ENCODE measurements around the gene OR10C1.

The OR10C1 gene

DNA sequence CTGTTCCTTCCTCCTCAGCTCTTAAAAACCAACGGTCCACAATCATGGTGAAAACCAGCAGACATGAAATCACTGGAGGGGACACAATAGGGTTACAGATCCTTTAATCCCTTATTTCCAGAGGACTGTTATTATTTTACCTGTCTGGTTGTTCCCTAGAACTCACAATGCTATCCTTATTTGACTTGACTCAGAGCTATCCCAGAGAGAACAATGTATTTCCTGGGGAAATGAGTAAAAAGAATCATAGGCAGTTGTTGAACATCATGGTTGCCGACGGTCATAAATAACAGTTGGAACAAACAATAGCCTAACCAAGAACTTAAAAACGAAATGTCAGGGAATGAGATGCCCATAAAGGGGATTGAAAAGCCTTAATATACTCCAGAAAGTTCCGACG lies 27.1 kb downstream of the OR10C1 start:
- in situ Hi-C loops (cut with HindIII; ENCODE audit: low sequenced_read_pairs), result no loop called here
- TF ChIP-seq, protein P1, sequence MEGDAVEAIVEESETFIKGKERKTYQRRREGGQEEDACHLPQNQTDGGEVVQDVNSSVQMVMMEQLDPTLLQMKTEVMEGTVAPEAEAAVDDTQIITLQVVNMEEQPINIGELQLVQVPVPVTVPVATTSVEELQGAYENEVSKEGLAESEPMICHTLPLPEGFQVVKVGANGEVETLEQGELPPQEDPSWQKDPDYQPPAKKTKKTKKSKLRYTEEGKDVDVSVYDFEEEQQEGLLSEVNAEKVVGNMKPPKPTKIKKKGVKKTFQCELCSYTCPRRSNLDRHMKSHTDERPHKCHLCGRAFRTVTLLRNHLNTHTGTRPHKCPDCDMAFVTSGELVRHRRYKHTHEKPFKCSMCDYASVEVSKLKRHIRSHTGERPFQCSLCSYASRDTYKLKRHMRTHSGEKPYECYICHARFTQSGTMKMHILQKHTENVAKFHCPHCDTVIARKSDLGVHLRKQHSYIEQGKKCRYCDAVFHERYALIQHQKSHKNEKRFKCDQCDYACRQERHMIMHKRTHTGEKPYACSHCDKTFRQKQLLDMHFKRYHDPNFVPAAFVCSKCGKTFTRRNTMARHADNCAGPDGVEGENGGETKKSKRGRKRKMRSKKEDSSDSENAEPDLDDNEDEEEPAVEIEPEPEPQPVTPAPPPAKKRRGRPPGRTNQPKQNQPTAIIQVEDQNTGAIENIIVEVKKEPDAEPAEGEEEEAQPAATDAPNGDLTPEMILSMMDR (IDR thresholded peaks at IDR 0.05; ENCODE audit: low read depth, low read length, missing control alignments), result no peak
- no peak overlapping the region for H3K4me3 ChIP-seq (ENCODE audit: low read depth, low read length)
- DNase-seq (ENCODE audit: low read depth), result no peak

DNA sequence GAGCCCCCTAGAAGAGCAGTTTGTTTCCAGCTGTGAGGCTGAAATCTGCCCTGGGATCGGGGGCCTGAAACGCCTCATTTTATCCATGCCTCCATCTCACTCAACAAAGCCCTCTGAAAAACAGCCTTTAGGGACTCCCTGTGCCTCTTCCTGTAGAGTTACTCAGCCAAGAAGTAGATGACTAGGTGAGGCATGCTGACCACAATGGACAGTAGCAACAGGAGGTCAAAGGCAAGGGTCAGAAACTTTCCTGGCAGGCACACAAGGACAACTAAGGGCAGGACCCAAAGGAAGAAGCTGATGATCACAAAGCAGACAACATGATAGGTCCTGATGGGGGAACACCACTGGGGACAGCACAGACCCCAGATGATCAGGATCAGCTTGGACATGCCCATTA lies 35.9 kb downstream of the OR10C1 start:
- no peak for DNase-seq (ENCODE audit: low read depth)
- in situ Hi-C loops (cut with HindIII; ENCODE audit: low sequenced_read_pairs), result no loop called here
- no peak overlapping the region for H3K4me3 ChIP-seq (ENCODE audit: low read depth, low read length)
- TF ChIP-seq, protein P1 (IDR thresholded peaks at IDR 0.05; ENCODE audit: low read depth, low read length, missing control alignments), result no peak

DNA sequence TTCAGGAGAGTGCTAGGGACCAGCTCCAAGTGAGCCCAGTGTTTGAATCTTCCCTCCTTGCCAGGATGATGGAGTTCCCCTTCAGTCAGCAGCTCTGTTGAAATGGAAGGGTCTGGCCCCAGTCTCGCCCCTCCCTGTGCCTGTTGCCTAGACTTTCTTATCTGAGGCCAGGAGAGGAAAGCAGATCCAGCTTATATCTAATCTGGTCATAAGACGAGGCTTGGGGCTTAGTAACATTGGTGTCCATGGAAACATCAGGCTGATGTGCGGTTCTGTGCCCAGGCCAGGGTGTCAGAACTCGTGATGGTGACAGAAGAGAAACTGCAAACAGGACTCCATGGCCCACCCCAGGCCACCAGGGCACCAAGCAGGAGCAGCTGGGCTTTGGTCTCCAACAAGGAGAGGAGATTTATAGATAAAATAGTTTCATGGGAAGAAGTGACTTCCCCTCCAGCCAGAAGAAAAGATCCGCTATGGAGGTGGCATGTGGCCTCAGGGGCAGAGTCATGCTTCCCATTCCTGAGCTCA lies 38.9 kb downstream of the OR10C1 start:
- no peak overlapping the region for H3K4me3 ChIP-seq (ENCODE audit: low read depth, low read length)
- TF ChIP-seq, protein P1 (IDR thresholded peaks at IDR 0.05; ENCODE audit: low read depth, low read length, missing control alignments), result no peak
- no peak for DNase-seq (ENCODE audit: low read depth)
- in situ Hi-C loops (cut with HindIII; ENCODE audit: low sequenced_read_pairs), result no loop called here

DNA sequence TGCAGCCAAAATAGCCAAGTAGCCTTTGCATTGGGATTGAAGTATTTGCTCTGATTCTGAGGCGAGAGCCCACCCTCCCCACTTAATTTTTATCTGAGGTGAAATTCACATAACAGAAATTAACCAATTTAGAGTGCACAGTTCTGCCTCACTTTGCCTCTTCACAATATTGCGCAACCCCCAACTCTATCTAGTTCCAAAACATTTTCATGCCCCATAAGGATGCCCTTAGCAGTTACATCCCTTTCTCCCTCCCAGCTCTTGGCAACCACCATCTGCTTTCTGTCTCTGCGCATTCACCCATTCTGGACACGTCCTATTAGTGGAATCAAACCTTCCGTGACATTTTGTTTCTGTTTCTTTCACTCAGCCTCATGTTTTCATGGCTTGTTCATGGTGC lies 39.6 kb downstream of the OR10C1 start:
- no peak for DNase-seq (ENCODE audit: low read depth)
- in situ Hi-C loops (cut with HindIII; ENCODE audit: low sequenced_read_pairs), result no loop called here
- TF ChIP-seq, protein P1 (IDR thresholded peaks at IDR 0.05; ENCODE audit: low read depth, low read length, missing control alignments), result no peak
- no peak overlapping the region for H3K4me3 ChIP-seq (ENCODE audit: low read depth, low read length)

DNA sequence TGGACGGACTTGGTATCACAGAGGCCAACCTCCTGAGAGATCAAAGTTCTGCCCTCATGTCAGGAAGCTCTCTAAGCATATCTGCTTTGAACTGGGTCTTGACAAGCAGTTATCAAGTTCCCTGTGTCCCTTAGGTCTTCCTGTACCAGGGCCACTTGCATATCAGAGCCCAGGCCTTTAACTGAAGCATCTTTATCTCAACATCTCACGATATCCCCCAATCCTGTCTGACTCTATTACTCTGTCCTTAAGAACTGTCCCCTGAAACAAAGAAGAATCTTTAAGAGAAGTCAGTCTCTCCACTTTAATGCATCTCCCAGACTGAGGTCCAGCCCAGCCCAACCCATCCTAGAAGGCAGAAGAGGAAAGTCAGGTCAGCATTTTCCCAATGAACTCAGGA lies 40.5 kb downstream of the OR10C1 start:
- H3K4me3 ChIP-seq (ENCODE audit: low read depth, low read length), result no peak overlapping the region
- DNase-seq (ENCODE audit: low read depth), result no peak
- in situ Hi-C loops (cut with HindIII; ENCODE audit: low sequenced_read_pairs), result no loop called here
- TF ChIP-seq, protein P1 (IDR thresholded peaks at IDR 0.05; ENCODE audit: low read depth, low read length, missing control alignments), result no peak

DNA sequence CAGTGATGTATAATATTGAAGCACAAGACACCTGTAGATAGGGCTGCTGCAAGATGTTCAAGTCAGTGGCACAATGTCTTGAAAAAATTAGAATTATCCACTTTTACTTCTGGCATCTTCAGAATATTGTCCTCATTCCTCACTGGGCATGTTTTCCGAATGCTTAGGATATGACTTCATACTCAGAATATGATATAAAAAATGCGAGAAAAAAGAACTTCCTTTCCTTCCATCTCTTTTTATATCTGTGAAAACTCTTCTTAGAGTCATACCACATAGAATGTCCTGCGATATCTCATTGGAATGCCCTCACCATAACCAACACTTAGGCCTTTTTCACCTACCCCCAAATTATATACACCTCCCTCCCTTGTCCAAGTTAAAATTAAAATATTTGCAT lies 44.1 kb downstream of the OR10C1 start:
- no peak for DNase-seq (ENCODE audit: low read depth)
- TF ChIP-seq, protein P1 (IDR thresholded peaks at IDR 0.05; ENCODE audit: low read depth, low read length, missing control alignments), result no peak
- H3K4me3 ChIP-seq (ENCODE audit: low read depth, low read length), result no peak overlapping the region
- in situ Hi-C loops (cut with HindIII; ENCODE audit: low sequenced_read_pairs), result no loop called here

DNA sequence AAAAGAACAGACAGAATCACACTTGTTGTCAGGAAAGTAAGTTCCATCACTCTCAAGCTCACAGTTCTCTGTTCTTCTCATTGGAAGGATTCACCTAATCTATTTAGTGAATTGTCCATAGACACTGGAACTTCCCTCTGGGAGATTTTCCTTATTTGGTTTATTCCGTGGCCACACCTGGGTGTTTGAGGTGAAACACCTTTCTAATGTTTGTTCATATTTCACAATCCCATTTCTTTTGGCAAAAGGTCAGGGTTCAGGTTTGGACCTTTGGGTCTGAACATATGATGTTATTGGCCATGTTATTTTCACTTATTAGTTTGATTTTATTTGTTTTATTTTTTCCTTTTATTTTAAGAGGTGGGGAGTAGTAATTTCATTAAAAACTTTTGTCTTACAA lies 44.6 kb downstream of the OR10C1 start:
- no peak overlapping the region for H3K4me3 ChIP-seq (ENCODE audit: low read depth, low read length)
- DNase-seq (ENCODE audit: low read depth), result no peak
- in situ Hi-C loops (cut with HindIII; ENCODE audit: low sequenced_read_pairs), result no loop called here
- TF ChIP-seq, protein P1 (IDR thresholded peaks at IDR 0.05; ENCODE audit: low read depth, low read length, missing control alignments), result no peak

Measured in astrocyte of the cerebellum (primary cell).